Peyer's patch (tissue), 4 donors: ENCODE measurements around the gene ZNF519.
"Not testable (repeated sequence)": the region's sequence is repeated elsewhere in the genome, so short reads cannot be mapped to it uniquely, and the experiment has no call there.

ENCODE experiments used
- POLR2A ChIP-seq, 2 donors: fragments of 450-650 bp; IDR thresholded peaks; one replicate each; pipeline ENCODE4 v1.5.1; 2017; ENCODE audit warnings: antibody characterized with exemption in 2 of 2, mild to moderate bottlenecking in 2 of 2, moderate library complexity in 2 of 2
- TF ChIP-seq, protein P1 (sequence below), 6 experiments: fragments of 450-650 bp in 4 of 6; fragments of 200-600 bp in 2 of 6; sonication (generic) in 1 of 6; IDR thresholded peaks; one replicate each; pipeline ENCODE4 v1.5.1; 2017 to 2019; ENCODE audit warnings: antibody characterized with exemption in 6 of 6, mild to moderate bottlenecking in 3 of 6, moderate library complexity in 1 of 6

DNA sequence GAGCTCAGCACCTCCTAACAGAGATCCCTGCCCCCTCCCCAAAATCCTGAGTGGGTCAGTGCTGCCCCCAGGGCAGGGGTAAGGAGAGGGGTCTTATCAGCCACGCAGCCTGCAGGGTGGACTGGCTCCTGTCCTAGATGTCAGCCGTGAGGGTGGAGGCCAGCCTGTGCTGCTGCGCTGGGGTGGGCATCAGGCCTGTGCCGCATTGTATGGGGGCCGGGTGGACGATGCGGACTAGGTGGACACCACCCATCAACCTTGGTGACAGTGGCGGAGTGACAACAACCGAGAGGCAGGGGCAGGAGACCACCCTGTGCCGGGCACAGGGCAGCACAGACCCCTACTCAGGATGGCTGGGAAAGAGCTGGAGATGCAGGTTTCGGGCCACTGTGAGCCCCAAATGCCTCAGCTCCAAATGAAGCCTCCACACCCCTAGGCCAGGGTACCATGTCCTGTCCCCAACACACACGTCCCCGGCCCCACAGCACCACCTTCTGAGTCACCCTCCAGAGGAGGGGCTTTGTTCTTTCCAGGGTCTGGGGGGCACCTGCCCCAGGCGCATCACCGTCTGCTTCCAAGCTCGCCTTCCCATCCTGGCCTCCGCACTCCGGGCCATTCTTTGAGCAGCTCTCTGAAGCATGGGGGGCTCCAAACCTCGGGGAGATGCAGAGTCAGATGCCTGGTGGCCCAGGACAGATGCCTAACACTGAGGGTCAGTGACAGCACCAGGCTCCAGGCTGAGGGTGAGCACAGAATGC, 13.5 kb upstream of the ZNF519 start:
- TF ChIP-seq, protein P1, sequence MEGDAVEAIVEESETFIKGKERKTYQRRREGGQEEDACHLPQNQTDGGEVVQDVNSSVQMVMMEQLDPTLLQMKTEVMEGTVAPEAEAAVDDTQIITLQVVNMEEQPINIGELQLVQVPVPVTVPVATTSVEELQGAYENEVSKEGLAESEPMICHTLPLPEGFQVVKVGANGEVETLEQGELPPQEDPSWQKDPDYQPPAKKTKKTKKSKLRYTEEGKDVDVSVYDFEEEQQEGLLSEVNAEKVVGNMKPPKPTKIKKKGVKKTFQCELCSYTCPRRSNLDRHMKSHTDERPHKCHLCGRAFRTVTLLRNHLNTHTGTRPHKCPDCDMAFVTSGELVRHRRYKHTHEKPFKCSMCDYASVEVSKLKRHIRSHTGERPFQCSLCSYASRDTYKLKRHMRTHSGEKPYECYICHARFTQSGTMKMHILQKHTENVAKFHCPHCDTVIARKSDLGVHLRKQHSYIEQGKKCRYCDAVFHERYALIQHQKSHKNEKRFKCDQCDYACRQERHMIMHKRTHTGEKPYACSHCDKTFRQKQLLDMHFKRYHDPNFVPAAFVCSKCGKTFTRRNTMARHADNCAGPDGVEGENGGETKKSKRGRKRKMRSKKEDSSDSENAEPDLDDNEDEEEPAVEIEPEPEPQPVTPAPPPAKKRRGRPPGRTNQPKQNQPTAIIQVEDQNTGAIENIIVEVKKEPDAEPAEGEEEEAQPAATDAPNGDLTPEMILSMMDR (IDR thresholded peaks at IDR 0.05): not testable (repeated sequence)
- TF ChIP-seq POLR2A (IDR thresholded peaks at IDR 0.05): not testable (repeated sequence)
